ENCODE measurements around the gene SYT5.

DNA sequence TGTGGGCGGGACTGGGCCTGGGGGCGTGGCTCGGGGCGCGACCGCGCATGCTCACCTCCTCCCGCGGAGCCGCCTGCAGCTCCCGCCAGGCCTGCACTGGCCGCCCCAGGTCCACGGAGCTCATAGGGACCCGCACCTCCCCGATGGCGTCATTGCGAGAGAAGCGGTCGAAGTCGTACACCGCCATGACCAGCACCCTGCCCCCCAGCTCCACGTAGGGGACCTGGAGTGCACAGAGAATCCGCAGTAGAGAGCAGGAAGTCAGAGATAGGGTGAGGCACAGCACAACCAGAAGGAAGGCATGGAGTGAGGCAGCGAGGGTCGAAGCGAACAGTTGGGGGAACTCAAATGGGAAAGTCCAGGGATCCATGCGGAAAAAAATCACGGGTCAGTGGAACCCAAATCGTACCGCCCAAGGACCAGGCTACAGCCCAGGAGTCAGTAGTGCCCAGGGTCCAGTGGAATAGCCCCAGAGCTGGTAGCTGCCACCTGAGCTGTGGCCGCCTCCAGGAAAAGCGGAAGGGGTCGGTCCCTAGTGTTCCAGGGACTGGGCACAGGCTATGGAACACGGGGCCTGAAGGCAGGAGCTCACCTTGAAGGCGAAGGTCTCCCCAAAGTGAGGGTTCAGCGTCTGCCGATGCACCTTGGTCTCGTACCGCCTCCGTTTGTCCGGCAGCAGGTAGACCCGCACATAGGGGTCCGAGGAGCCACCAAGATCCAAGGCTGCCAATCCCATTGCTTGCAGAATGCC, 4.8 kb downstream of the SYT5 start:
- TF ChIP-seq ZC3H4 (CRISPR knock-in tag; IDR thresholded peaks at IDR 0.05; ENCODE audit: borderline replicate concordance) (no peak), POU5F1 (IDR thresholded peaks at IDR 0.05; ENCODE audit: borderline replicate concordance, low read depth, low read length, partially characterized antibody) (no peak), TAF1 (IDR thresholded peaks at IDR 0.05; ENCODE audit: control insufficient read depth, extremely low read depth, insufficient read depth, low read length, severe bottlenecking) (peak; percentile 57), HMG20A (CRISPR knock-in tag; conservative IDR thresholded peaks at IDR 0.05) (no peak), ILK (tag; IDR thresholded peaks at IDR 0.05; ENCODE audit: borderline replicate concordance, low read depth) (no peak), RAD21 (CRISPR knock-in tag; conservative IDR thresholded peaks at IDR 0.05 in 1 of 2, IDR thresholded peaks at IDR 0.05 in 1 of 2) (no peak), BMI1 (IDR thresholded peaks at IDR 0.05; ENCODE audit: low read length) (no peak), POLR2A (conservative IDR thresholded peaks at IDR 0.05) (peak; percentile 86), MYC (IDR thresholded peaks at IDR 0.05; ENCODE audit: low read depth, low read length) (peak; percentile 51; the same call in 1 of the 2 replicates), MYC (CRISPR knock-in tag; IDR thresholded peaks at IDR 0.05; ENCODE audit: borderline replicate concordance, low read depth) (no peak), GABPA (tag; conservative IDR thresholded peaks at IDR 0.05; ENCODE audit: low read depth) (no peak), ZNF707 (CRISPR knock-in tag; conservative IDR thresholded peaks at IDR 0.05) (no peak)
- TF ChIP-seq, protein P1, sequence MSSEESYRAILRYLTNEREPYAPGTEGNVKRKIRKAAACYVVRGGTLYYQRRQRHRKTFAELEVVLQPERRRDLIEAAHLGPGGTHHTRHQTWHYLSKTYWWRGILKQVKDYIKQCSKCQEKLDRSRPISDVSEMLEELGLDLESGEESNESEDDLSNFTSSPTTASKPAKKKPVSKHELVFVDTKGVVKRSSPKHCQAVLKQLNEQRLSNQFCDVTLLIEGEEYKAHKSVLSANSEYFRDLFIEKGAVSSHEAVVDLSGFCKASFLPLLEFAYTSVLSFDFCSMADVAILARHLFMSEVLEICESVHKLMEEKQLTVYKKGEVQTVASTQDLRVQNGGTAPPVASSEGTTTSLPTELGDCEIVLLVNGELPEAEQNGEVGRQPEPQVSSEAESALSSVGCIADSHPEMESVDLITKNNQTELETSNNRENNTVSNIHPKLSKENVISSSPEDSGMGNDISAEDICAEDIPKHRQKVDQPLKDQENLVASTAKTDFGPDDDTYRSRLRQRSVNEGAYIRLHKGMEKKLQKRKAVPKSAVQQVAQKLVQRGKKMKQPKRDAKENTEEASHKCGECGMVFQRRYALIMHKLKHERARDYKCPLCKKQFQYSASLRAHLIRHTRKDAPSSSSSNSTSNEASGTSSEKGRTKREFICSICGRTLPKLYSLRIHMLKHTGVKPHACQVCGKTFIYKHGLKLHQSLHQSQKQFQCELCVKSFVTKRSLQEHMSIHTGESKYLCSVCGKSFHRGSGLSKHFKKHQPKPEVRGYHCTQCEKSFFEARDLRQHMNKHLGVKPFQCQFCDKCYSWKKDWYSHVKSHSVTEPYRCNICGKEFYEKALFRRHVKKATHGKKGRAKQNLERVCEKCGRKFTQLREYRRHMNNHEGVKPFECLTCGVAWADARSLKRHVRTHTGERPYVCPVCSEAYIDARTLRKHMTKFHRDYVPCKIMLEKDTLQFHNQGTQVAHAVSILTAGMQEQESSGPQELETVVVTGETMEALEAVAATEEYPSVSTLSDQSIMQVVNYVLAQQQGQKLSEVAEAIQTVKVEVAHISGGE (CRISPR knock-in tag; IDR thresholded peaks at IDR 0.05): peak in 1 of 3 experiments; percentile 28; a peak in 1 of 6 replicates
- TF ChIP-seq, protein P2, sequence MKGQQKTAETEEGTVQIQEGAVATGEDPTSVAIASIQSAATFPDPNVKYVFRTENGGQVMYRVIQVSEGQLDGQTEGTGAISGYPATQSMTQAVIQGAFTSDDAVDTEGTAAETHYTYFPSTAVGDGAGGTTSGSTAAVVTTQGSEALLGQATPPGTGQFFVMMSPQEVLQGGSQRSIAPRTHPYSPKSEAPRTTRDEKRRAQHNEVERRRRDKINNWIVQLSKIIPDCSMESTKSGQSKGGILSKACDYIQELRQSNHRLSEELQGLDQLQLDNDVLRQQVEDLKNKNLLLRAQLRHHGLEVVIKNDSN (CRISPR knock-in tag; IDR thresholded peaks at IDR 0.05): no peak
